ENCODE measurements around the gene DBT.
"Not testable (repeated sequence)": the region's sequence is repeated elsewhere in the genome, so short reads cannot be mapped to it uniquely, and the experiment has no call there.

Gene DBT

DNA sequence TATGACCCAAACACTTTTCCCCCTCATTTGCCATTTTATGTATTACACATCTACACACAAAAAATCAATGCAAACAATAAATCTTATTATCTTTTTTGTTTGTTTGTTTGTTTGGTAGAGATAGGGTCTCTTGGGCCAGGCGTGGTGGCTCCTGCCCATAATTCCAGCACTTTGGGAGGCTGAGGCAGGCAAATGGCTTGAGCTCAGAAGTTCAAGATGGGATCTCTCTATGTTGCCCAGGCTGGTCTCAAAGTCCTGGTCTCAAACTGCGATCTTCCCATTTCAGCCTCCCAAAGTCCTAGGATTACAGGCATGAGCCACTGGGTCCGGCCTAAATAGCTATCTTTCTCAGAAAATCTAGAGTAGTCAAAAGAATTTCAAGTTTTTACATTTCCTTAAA, 1.2 kb upstream of the DBT start:
- no peak for FAIRE-seq
- no peak for DNase-seq (ENCODE audit: low spot score)

DNA sequence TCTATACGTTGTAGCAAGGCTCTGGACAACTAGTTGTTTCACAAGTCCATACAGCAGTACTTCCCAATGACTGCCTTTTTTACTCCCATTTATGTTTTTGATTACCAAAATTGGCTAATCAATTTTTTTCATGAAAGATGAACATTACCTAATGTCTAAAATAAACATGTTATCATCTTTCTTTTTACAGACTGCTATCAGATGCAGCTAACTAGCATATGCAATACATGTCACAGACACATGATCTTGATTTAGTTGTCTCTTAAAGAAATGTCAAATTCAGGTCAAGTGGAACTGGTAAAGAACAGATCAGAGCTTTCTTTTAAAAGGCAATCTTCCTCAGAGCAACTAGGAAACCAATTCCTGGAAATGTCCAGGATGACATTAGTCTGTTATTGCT, 630 bp upstream of the DBT start:
- FAIRE-seq, result no peak

GRCh38 chr1:100249155-100249536, 488 bp downstream of the DBT start:
- FAIRE-seq (no peak), DNase-seq (ENCODE audit: low spot score) (peak; percentile 5)

More for the DNA sequence above, 630 bp upstream of the DBT start:
- DNase-seq (ENCODE audit: low spot score), result no peak

GRCh38 chr1:100246738-100247137, 2.9 kb downstream of the DBT start:
- DNase-seq (ENCODE audit: low spot score) (no peak), FAIRE-seq (no peak)

DNA sequence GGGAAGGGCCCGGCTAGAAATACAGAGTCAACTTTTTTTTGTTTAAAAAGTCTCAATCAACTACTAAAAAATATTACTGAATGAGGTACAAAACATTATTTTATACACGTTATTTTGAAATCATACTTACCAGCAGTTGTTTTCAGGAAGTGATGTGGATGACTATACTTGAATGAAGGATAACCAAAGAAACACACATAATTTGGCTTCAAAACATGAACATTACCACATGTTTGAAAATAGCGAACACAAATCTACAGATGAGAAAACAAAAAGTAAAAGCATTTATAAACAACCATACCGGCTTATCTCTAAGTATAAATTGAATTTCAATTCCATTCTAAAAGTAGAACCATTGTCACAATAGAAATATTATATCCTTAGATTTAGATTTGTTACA, 9.0 kb downstream of the DBT start:
- DNase-seq (ENCODE audit: low spot score) (no peak), FAIRE-seq (no peak)

DNA sequence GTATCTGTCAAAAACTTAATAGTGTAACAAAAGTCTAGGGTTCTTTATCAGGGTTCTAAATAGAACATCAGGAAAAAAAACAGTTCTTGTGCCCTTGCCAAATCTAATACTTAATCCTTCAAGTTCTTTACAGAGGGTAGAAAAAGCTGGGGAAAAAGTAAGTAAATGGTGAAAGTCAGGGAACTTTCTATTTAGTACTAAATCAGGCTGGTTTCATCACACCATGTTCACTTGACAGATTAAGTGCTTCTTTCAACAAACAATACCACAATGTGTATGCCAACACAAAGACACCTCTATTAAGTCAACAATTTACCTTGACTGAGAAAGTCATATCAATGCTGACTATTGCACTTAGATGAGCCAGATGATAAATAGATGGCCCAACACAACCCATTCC, 9.7 kb downstream of the DBT start:
- DNase-seq (ENCODE audit: low spot score) (no peak), FAIRE-seq (no peak)

DNA sequence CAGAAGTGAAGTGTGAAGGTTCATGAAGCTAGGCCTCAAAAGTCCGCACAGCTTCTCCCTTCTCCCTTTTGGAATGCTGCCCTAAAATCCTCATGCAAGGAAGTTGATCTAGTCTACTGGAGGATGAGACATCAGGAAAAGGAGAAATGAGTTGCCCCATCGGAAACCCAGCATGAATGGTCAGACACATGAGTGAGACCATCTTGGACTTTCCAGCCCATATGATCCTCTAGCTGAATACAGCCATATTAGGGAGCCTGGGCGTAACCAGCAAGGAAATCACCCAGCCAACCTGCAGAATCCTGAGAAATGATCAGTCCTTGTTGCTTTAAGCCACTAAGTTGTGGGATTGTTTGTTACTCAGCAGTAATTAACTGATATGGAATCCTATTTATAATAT, 12.5 kb downstream of the DBT start:
- FAIRE-seq, result no peak
- DNase-seq (ENCODE audit: low spot score), result no peak

- no peak for FAIRE-seq
Observed at GRCh38 chr1:100234432-100234831, 15.2 kb downstream of the DBT start.

DNA sequence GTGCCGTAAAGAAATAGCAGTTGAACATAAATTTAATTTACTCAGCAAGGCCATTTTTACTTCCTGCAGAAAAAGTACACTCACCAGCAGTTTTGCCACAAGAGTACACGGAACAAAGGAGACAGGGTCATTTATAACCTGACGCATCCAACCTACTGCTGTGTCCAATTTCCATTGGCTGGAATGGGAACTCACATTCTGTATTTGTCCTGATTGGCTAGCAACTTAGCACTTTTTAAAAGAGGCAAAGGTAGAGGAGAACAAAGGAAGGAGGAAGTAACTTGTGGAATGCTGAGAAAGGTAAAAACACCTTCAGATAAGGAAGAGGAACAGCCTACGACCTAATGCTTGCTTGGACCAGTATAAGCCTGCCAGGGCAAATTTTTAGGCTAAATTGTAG, 16.1 kb downstream of the DBT start:
- DNase-seq (ENCODE audit: low spot score); FAIRE-seq: not testable (repeated sequence)

More at GRCh38 chr1:100234432-100234831, 15.2 kb downstream of the DBT start:
- DNase-seq (ENCODE audit: low spot score), result no peak

DNA sequence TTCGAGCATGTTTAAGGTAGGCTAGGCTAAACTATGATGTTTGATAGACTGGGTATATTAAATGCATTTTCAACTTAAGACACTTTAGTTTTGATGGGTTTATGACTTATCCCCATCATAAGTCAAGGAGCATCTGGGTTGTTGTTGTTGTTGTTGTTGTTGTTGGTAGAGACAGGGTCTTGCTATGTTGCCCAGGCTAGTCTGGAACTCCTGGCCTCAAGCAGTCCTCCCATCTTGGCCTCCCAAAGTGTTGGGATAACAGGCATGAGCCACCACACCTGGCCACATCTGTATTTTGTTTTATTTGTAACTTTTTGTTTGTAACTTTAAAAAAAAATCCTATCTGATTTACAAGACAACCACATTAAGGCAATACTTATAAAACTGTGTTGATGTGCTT, 17.5 kb downstream of the DBT start:
- no peak for FAIRE-seq
- DNase-seq (ENCODE audit: low spot score), result no peak

GRCh38 chr1:100231721-100232120, 17.9 kb downstream of the DBT start:
- DNase-seq (ENCODE audit: low spot score) (no peak), FAIRE-seq (no peak)

DNA sequence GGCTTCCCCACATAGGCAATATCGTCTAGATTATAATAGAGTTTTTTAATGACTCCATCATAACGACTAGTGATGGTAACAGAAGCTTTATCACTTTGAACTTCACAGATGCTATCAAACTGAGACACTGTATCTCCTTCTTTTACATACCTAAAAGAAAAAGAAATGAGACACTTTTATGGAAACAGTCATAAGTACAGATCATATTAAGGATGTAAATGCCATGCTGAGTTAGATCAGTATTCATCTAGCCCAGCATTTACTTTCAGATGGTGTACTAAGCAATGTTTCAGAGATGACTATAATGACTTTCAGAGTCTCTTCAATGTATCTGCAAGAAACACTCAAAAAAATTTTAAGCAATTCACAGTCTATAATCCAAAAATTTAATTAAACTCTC, 18.9 kb downstream of the DBT start:
- DNase-seq (ENCODE audit: low spot score) (no peak), FAIRE-seq (no peak)

DNA sequence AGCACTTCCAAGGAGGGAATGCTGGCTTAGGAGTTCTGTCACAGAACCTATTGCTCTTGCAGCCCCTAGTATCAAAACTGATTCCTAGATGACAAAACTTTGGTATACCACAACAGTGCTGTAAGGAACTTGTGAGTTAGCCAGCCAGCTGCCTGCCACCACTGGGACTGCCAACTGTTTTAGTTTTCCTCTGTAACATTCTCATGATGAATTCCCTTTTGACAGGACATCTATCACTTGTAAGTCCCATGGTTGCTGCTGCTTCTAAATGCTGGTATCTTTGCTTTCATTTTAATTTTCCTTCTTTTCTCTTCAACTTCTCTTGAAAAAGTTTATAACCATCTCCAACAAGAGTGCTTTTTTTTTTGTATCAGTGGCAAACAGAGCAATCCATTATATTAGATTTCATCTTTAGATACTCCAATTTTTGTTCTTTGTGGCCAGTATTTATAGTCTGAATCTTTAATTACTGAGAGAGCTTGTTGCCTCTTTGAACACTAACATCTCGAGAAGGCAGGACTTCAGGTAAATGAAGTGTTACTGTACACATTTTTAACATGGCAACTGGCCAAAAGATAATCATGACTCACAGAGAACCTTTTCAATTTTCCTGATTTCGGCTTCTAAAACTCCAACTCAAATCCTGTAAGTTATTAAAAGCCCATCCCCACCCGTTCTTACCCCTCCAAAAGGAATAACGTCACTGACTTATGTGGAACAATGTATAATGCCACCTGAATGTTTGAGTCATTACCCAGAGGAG, 19.8 kb downstream of the DBT start:
- FAIRE-seq (no peak), DNase-seq (ENCODE audit: low spot score) (no peak)

- no peak for FAIRE-seq
- no peak for DNase-seq (ENCODE audit: low spot score)
Observed at GRCh38 chr1:100222428-100222827, 27.2 kb downstream of the DBT start.

GRCh38 chr1:100219883-100220282, 29.8 kb downstream of the DBT start:
- FAIRE-seq, result no peak
- no peak for DNase-seq (ENCODE audit: low spot score)

DNA sequence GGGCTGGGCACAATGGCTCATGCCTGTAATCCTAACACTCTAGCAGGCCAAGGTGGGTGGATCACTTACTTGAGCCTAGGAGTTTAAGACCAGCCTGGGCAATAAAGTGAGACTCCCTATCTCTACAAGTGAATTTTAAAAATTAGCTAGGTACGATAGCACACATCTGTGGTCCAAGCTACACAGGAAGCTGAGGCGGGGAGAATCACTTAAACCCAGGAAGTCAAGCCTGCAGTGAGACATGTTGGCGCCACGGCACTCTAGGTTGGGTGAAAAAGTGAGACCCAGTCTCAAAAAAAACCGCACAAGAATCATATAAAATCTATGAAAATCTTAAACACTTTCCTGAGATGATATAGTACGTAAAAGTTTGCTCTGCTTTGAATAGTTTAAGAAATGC, 30.2 kb downstream of the DBT start:
- no peak for DNase-seq (ENCODE audit: low spot score)
- no peak for FAIRE-seq

DNA sequence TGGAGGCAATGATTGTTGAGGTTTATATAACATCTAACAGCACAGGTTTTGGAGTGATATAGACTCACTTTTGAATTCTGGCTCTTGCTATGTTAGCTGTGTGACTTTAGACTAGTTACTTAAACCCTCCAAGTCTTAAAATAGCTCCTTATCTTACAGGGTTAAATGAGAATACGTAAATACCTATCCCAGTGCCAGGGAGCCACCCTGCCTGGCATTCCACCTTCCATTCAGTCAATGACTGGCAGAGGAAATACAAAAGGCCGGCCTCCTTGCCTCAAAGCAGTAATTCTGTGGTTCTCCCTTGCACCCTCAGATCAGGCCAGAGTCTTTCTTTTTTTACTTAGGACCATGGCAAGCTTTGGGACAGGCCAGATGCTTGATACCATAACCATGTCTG, 31.8 kb downstream of the DBT start:
- DNase-seq (ENCODE audit: low spot score) (no peak), FAIRE-seq (no peak)

DNA sequence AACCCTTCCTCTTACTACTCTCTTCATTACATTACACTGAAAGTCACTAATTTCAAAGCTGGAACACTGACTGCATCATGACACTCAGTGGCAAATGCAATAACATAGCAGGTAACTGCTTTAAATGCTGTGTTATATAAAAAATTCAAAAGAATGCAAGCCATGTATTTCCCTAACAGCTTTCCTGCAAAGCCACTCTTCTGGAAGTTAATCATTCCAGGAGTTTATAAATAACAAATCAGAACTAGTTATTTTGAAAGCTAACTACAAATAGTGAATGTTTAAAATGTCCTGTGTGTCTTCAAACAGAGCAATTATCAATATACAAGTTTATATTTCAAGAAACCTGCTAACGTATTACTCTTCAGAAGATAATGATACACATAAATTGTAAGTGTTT, 34.5 kb downstream of the DBT start:
- FAIRE-seq, result no peak
- no peak for DNase-seq (ENCODE audit: low spot score)

- FAIRE-seq (peak; percentile 87), DNase-seq (ENCODE audit: low spot score) (no peak)
Observed at GRCh38 chr1:100213141-100213540, 36.5 kb downstream of the DBT start.

- no peak for FAIRE-seq
- DNase-seq (ENCODE audit: low spot score), result no peak
Observed at GRCh38 chr1:100206301-100206700, 43.3 kb downstream of the DBT start.

GRCh38 chr1:100205593-100205992, 44.0 kb downstream of the DBT start:
- not testable (repeated sequence) for DNase-seq (ENCODE audit: low spot score); FAIRE-seq

DNA sequence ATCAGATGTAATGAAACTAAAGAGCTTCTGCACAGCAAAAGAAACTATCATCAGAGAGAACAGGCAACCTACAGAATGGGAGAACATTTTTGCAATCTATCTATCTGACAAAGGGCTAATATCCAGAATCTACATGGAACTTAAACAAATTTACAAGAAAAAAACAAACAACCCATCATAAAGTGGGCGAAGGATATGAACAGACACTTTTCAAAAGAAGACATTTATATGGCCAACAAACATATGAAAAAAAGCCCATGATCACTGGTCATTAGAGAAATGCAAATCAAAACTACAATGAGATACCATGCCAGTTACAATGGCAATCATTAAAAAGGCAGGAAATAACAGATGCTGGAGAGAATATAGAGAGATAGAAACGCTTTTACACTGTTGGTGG, 44.5 kb downstream of the DBT start:
- DNase-seq (ENCODE audit: low spot score); FAIRE-seq: not testable (repeated sequence)

GRCh38 chr1:100202703-100203102, 46.9 kb downstream of the DBT start:
- FAIRE-seq; DNase-seq (ENCODE audit: low spot score): not testable (repeated sequence)

- not testable (repeated sequence) for FAIRE-seq; DNase-seq (ENCODE audit: low spot score)
Observed at GRCh38 chr1:100200060-100200459, 49.6 kb downstream of the DBT start.
